ENCODE measurements around the gene IMPA2. TPM values are rescaled to one million over a fixed set of nuclear protein-coding genes. Genes with fewer than 3 reads are reported as not detected.

The IMPA2 gene
- total and polyA plus RNA-seq, 2 of the 13 experiments (the other 11 are each of a cell fraction or from before 2014, with no cell fraction given): 37.8 to 71.8 TPM

DNA sequence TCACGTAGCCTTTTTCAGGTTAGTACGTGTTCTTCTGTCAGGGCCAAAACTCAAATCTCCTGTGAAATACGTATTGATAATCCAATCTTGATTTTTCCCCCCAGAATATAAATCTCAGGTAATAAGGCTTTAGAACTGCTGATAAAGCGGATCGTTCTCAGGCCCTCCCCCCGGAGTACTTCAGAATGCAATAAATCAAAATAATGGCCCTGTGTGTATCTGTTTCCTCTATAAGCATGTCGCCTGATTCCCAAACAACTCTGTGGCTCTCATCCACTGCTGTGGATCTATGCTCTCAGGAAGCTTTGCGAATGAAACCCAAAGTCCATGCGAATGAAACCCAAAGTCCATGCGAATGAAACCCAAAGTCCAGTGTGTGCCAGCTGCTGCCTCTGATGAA lies 49.4 kb downstream of the IMPA2 start:
- no peak for ATAC-seq
- POLR2A ChIA-PET: no interaction called here
- TF ChIP-seq NR2F6 (IDR thresholded peaks at IDR 0.05) (no peak), NR2F6 (CRISPR knock-in tag; IDR thresholded peaks at IDR 0.05) (no peak), EEA1 (CRISPR knock-in tag; IDR thresholded peaks at IDR 0.05; ENCODE audit: borderline replicate concordance) (no peak), ZHX2 (IDR thresholded peaks at IDR 0.05; ENCODE audit: low read depth) (no peak), ZHX2 (CRISPR knock-in tag; IDR thresholded peaks at IDR 0.05; ENCODE audit: borderline replicate concordance) (no peak), FOSL1 (CRISPR knock-in tag; IDR thresholded peaks at IDR 0.05; ENCODE audit: borderline replicate concordance) (no peak), ZNF367 (CRISPR knock-in tag; IDR thresholded peaks at IDR 0.05; ENCODE audit: borderline replicate concordance) (no peak), SUZ12 (IDR thresholded peaks at IDR 0.05; ENCODE audit: low read depth, low read length) (no peak), KDM3A (CRISPR knock-in tag; IDR thresholded peaks at IDR 0.05; ENCODE audit: low read depth) (no peak), ZNF263 (CRISPR knock-in tag; IDR thresholded peaks at IDR 0.05) (no peak), NR2C2 (CRISPR knock-in tag; IDR thresholded peaks at IDR 0.05; ENCODE audit: borderline replicate concordance) (no peak), PAF1 (CRISPR knock-in tag; IDR thresholded peaks at IDR 0.05) (no peak)
- TF ChIP-seq, protein P1, sequence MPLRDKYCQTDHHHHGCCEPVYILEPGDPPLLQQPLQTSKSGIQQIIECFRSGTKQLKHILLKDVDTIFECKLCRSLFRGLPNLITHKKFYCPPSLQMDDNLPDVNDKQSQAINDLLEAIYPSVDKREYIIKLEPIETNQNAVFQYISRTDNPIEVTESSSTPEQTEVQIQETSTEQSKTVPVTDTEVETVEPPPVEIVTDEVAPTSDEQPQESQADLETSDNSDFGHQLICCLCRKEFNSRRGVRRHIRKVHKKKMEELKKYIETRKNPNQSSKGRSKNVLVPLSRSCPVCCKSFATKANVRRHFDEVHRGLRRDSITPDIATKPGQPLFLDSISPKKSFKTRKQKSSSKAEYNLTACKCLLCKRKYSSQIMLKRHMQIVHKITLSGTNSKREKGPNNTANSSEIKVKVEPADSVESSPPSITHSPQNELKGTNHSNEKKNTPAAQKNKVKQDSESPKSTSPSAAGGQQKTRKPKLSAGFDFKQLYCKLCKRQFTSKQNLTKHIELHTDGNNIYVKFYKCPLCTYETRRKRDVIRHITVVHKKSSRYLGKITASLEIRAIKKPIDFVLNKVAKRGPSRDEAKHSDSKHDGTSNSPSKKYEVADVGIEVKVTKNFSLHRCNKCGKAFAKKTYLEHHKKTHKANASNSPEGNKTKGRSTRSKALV (CRISPR knock-in tag; IDR thresholded peaks at IDR 0.05): no peak
- TF ChIP-seq, protein P2, sequence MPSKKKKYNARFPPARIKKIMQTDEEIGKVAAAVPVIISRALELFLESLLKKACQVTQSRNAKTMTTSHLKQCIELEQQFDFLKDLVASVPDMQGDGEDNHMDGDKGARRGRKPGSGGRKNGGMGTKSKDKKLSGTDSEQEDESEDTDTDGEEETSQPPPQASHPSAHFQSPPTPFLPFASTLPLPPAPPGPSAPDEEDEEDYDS (CRISPR knock-in tag; IDR thresholded peaks at IDR 0.05): no peak

More for the DNA sequence above, 49.4 kb downstream of the IMPA2 start:
- Histone ChIP-seq H3K4me1 (ENCODE audit: insufficient read depth, low read length) (peaks cover 19% of the 10 kb centered on the region), H3K27ac (ENCODE audit: extremely low read length, insufficient read depth, low read length) (no peak overlapping the region), H3K36me3 (replicated peaks in 1 of 2; ENCODE audit: control insufficient read depth in 1 of 2, insufficient read depth in 2 of 2, low read length in 2 of 2) (peaks cover 6 to 25% of the 10 kb centered on the region in 2 experiments; a peak in 4 of 5 replicates), H2AFZ (ENCODE audit: low read length) (no peak overlapping the region), H4K20me1 (ENCODE audit: insufficient read depth, low read length) (no peaks in the 10 kb centered on the region), H3K9ac (ENCODE audit: insufficient read depth, low read depth, low read length) (no peak overlapping the region), H3K27me3 (ENCODE audit: control insufficient read depth in 1 of 2, insufficient read depth in 2 of 2, low read length in 2 of 2) (no peaks in the 10 kb centered on the region; a peak in 1 of 5 replicates), H3K4me3 (replicated peaks in 1 of 3; ENCODE audit: insufficient read depth in 1 of 3, low read depth in 2 of 3, low read length in 3 of 3) (no peak overlapping the region), H3K79me2 (ENCODE audit: insufficient read depth, low read length) (no peaks in the 10 kb centered on the region), H3K4me2 (ENCODE audit: low read depth, low read length) (no peak overlapping the region), H3K9me3 (ENCODE audit: low read length) (no peaks in the 10 kb centered on the region)
- TSS peak; percentile 45 for BruUV-seq (replicated peaks)
- whole genome bisulfite sequencing (ENCODE audit: low lambda C conversion rate): 98% methylated on average over 10 of the region's 10 CpGs
- DNase-seq (ENCODE audit: low spot score): no peak
- in situ Hi-C loops (cut with HindIII; ENCODE audit: extremely low pct_ligation_motif_present, low pct_unique_long_range_greater_than_20kb) (no loop called here), intact Hi-C loops (cut with micrococcal nuclease; ENCODE audit: unreplicated experiment) (no loop called here)
- CTCF ChIA-PET (ENCODE audit: low intra/inter-chr PET ratio, low total read pairs): no interaction called here
- no peak for FAIRE-seq

All from HepG2 (cell line).